Tibial nerve (tissue), 4 donors: ENCODE measurements around the gene MED15. TPM values are rescaled to one million over a fixed set of nuclear protein-coding genes. Genes with fewer than 3 reads are reported as not detected.

ENCODE experiments used
- DNase-seq, 2 donors: peaks; one replicate each; pipeline ENCODE4 v3.0.0-alpha.2; 2019; ENCODE audit warnings: low spot score in 2 of 2
- H3K27ac ChIP-seq, 4 donors: fragments of 200-600 bp; sonication (generic) in 3 of 4; one replicate each; pipeline ENCODE4 v1.5.1; 2017 to 2019; ENCODE audit warnings: mild to moderate bottlenecking in 1 of 4
- H3K27me3 ChIP-seq, 2 donors: fragments of 200-600 bp; sonication (generic) in 1 of 2; one replicate each; pipeline versions ENCODE4 v1.5.1 to v1.6.0; 2017 to 2019
- H3K36me3 ChIP-seq, 3 donors: fragments of 200-600 bp; sonication (generic); one replicate each; pipeline ENCODE4 v1.5.1; 2018 to 2019
- H3K4me1 ChIP-seq, 4 donors: fragments of 200-600 bp; sonication (generic) in 3 of 4; one replicate each; pipeline ENCODE4 v1.5.1; 2017 to 2019
- H3K4me3 ChIP-seq, 4 donors: fragments of 200-600 bp; sonication (generic) in 3 of 4; one replicate each; pipeline ENCODE4 v1.5.1; 2017 to 2019; ENCODE audit warnings: mild to moderate bottlenecking in 1 of 4, moderate library complexity in 1 of 4
- H3K9me3 ChIP-seq, 4 donors: fragments of 200-600 bp; sonication (generic) in 3 of 4; one replicate each; pipeline ENCODE4 v1.5.1; 2017 to 2019
- CTCF ChIP-seq, 5 experiments: fragments of 200-600 bp in 3 of 5; fragments of 450-650 bp in 2 of 5; sonication (generic) in 3 of 5; IDR thresholded peaks; one replicate each; pipeline ENCODE4 v1.5.1; 2016 to 2019; ENCODE audit warnings: antibody characterized with exemption in 5 of 5, mild to moderate bottlenecking in 3 of 5, moderate library complexity in 2 of 5
- EP300 ChIP-seq, 2 donors: sonication (generic); formaldehyde crosslinking; IDR thresholded peaks; one replicate each; pipeline ENCODE4 v1.6.1; 2017; ENCODE audit warnings: antibody characterized with exemption in 2 of 2, mild to moderate bottlenecking in 1 of 2
- POLR2A ChIP-seq, 2 donors: fragments of 450-650 bp; IDR thresholded peaks; one replicate each; pipeline ENCODE4 v1.6.1; 2017; ENCODE audit warnings: antibody characterized with exemption in 2 of 2, mild to moderate bottlenecking in 2 of 2, moderate library complexity in 2 of 2
- WGBS, 2 donors: methylation state at CpG; one replicate each; pipeline ENCODE4 v1.1.5; 2018; 5-methylcytosine and 5-hydroxymethylcytosine counted together
- total RNA-seq, 4 donors: library from RNA; depleted of rRNA; stranded (reverse); fragments of >200 nt; gene quantifications; one replicate each; pipeline ENCODE4 v1.1.0, GENCODE V29; 2016

The MED15 gene
- total RNA-seq, 4 donors from 2014 or later: 49.2 to 147 (median 102) TPM

- Histone ChIP-seq H3K36me3 (peaks cover 0 to 6% (median 0%) of the 10 kb centered on the region in 3 donors), H3K4me3 (no peak overlapping the region), H3K4me1 (peaks cover 9 to 85% (median 35%) of the 10 kb centered on the region in 4 donors), H3K27me3 (no peaks in the 10 kb centered on the region), H3K9me3 (no peaks in the 10 kb centered on the region), H3K27ac (peak overlapping the region in 2 of 4 donors; percentile 41 to 96)
- TF ChIP-seq EP300 (IDR thresholded peaks at IDR 0.05): no peak
- no peak for TF ChIP-seq POLR2A (IDR thresholded peaks at IDR 0.05)
- no peak for TF ChIP-seq CTCF (IDR thresholded peaks at IDR 0.05)
- DNase-seq: no peak
- WGBS, 2 donors: 55 to 65% methylated on average over 6 of the region's 6 CpGs
Measured at GRCh38 chr22:20514658-20515406, 7.4 kb downstream of the MED15 start.

- no peak for DNase-seq
- 77 to 81% methylated on average over 2 of the region's 2 CpGs for whole genome bisulfite sequencing, 2 donors
- peaks cover 0 to 80% (median 23%) of the 10 kb centered on the region in 4 donors for H3K4me1 ChIP-seq
- no peaks in the 10 kb centered on the region for H3K27me3 ChIP-seq
- no peaks in the 10 kb centered on the region for H3K9me3 ChIP-seq
- TF ChIP-seq CTCF (IDR thresholded peaks at IDR 0.05) (no peak), POLR2A (IDR thresholded peaks at IDR 0.05) (no peak), EP300 (IDR thresholded peaks at IDR 0.05) (no peak)
- H3K27ac ChIP-seq: peak overlapping the region in 1 of 4 donors; percentile 14
- peaks cover 0 to 11% (median 0%) of the 10 kb centered on the region in 3 donors for H3K36me3 ChIP-seq
- no peak overlapping the region for H3K4me3 ChIP-seq
Measured at GRCh38 chr22:20516399-20516798, 9.0 kb downstream of the MED15 start.

GRCh38 chr22:20517422-20517821, 10.0 kb downstream of the MED15 start:
- Histone ChIP-seq H3K36me3 (peaks cover 0 to 11% (median 0%) of the 10 kb centered on the region in 3 donors), H3K9me3 (no peaks in the 10 kb centered on the region), H3K27me3 (no peaks in the 10 kb centered on the region), H3K27ac (peak overlapping the region in 1 of 4 donors; percentile 14), H3K4me3 (no peak overlapping the region), H3K4me1 (peaks cover 0 to 79% (median 21%) of the 10 kb centered on the region in 4 donors)
- 66 to 67% methylated on average over 4 of the region's 4 CpGs for WGBS, 2 donors
- TF ChIP-seq EP300 (IDR thresholded peaks at IDR 0.05) (no peak), CTCF (IDR thresholded peaks at IDR 0.05) (no peak), POLR2A (IDR thresholded peaks at IDR 0.05) (no peak)
- DNase-seq: no peak

DNA sequence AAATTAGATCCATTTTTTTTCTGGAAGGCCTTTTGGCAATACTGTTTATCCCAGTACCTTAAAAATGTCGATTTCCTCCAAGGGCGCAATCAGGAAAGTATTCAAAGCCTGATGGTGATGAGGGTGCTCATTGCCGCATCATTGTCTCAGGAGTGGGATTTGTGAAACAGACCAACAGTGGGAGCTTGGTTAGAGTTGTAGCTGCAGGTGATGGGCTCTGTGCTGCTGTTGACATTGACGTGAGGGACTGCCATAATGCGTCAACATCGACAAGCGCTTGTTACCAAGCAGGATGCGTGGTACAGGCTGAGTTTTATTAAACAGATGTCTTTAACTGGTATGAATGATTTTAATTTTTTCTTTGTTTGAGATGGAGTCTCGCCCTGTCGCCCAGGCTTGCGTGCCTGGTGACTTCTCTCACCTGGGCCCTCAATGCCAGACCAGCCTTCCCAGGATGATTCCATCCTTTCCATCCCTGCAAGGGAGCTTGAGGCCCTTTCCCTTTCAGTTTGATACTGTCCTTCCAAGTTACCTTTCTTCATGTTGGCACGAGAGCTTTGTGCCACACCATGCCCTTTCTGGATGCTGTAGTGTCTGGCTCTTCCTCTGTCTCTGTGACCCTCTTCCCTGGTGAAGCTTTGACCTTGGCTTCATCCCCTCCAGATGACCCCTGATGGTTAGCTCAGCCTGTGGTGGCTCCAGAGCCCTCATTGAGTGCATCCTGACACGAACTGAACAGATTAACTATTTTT, 10.6 kb downstream of the MED15 start:
- H3K4me1 ChIP-seq: peaks cover 0 to 81% (median 26%) of the 10 kb centered on the region in 4 donors
- no peak for DNase-seq
- H3K9me3 ChIP-seq: no peaks in the 10 kb centered on the region
- TF ChIP-seq CTCF (IDR thresholded peaks at IDR 0.05) (no peak), EP300 (IDR thresholded peaks at IDR 0.05) (no peak), POLR2A (IDR thresholded peaks at IDR 0.05) (no peak)
- 84 to 87% methylated on average over 13 of the region's 13 CpGs for WGBS, 2 donors
- H3K4me3 ChIP-seq: no peak overlapping the region
- no peaks in the 10 kb centered on the region for H3K27me3 ChIP-seq
- H3K27ac ChIP-seq: peak overlapping the region in 2 of 4 donors; percentile 39 to 71
- peaks cover 0 to 11% (median 0%) of the 10 kb centered on the region in 3 donors for H3K36me3 ChIP-seq

DNA sequence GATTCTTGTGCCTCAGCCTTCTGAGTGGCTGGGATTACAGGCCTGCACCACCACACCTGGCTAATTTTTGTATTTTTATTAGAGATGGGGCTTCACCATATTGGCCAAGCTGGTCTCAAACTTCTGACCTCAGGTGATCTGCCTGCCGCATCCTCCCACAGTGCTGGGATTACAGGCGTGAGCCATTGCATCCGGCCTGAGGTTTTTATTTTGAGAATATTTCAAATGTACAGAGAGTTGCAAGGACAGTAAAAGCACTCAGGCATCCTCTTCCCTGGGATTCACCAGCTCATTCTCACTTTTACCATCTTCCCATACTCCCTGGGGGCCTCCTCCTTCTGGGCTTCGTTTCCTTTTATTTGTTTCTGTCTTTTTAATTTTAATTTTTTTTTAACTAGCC, 12.1 kb downstream of the MED15 start:
- Histone ChIP-seq H3K9me3 (no peaks in the 10 kb centered on the region), H3K4me1 (peaks cover 0 to 82% (median 32%) of the 10 kb centered on the region in 4 donors), H3K27ac (peak overlapping the region in 2 of 4 donors; percentile 65 to 71), H3K27me3 (no peaks in the 10 kb centered on the region), H3K4me3 (no peak overlapping the region), H3K36me3 (peaks cover 0 to 11% (median 0%) of the 10 kb centered on the region in 3 donors)
- 46 to 48% methylated on average over 4 of the region's 4 CpGs for WGBS, 2 donors
- DNase-seq: no peak
- no peak for TF ChIP-seq POLR2A (IDR thresholded peaks at IDR 0.05)
- TF ChIP-seq CTCF (IDR thresholded peaks at IDR 0.05): no peak
- no peak for TF ChIP-seq EP300 (IDR thresholded peaks at IDR 0.05)
